Measurements from ENCODE around the gene DAGLA.

DNA sequence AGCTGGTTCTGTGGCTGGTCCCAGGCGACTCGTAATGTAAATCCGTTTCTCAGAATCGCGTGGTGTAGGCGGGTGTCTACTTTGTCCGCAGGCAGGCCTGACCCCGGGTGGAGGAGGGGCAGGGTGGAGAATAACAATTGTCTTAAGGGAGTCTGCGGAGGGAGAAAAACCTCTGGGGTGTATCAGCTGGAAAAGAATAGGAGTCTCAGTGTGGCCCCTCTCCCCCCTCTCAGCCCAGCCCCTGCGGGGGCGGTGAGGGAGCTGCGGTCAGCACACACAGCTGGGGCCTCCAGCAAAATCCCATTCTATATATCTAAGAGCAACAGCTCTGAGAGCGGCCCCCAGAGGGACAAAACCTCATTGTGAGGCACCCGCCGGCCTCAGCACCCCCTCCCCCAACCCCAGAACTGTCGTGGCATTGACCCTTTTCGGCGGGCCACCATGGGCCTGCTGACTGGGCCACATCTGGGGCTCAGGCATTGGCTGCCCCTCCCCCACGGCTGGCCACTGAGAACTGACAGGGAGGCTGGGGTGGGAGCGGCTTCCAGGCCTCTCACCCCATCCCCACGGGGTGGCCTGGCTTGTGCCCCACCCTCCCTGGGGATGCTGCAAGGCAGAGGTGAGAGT lies 69.5 kb downstream of the DAGLA start:
- TF ChIP-seq, protein P1, sequence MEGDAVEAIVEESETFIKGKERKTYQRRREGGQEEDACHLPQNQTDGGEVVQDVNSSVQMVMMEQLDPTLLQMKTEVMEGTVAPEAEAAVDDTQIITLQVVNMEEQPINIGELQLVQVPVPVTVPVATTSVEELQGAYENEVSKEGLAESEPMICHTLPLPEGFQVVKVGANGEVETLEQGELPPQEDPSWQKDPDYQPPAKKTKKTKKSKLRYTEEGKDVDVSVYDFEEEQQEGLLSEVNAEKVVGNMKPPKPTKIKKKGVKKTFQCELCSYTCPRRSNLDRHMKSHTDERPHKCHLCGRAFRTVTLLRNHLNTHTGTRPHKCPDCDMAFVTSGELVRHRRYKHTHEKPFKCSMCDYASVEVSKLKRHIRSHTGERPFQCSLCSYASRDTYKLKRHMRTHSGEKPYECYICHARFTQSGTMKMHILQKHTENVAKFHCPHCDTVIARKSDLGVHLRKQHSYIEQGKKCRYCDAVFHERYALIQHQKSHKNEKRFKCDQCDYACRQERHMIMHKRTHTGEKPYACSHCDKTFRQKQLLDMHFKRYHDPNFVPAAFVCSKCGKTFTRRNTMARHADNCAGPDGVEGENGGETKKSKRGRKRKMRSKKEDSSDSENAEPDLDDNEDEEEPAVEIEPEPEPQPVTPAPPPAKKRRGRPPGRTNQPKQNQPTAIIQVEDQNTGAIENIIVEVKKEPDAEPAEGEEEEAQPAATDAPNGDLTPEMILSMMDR (IDR thresholded peaks at IDR 0.05): no peak
- TF ChIP-seq POLR2A (IDR thresholded peaks at IDR 0.05): no peak
- TF ChIP-seq POLR2AphosphoS5 (IDR thresholded peaks at IDR 0.05): no peak

All from gastroesophageal sphincter (tissue), 3 donors.